Karpas-422 (cell line): Measurements from ENCODE around the gene UNKL. TPM values are rescaled to one million over a fixed set of nuclear protein-coding genes. Genes with fewer than 3 reads are reported as not detected.

ENCODE experiments used
- DNase-seq: peaks from one replicate; pipeline ENCODE4 v3.0.0-alpha.2; 2015
- H2AFZ ChIP-seq: fragments of 200-600 bp; sonication (generic); 2 replicates; pipeline ENCODE4 v1.6.1; 2014; ENCODE audit warnings: antibody characterized with exemption, low read length, mixed read lengths
- H3K27ac ChIP-seq: fragments of 200-600 bp; sonication (generic); 2 replicates; pipeline ENCODE4 v1.5.1; 2014; ENCODE audit warnings: mild to moderate bottlenecking, low read length, moderate library complexity
- H3K27me3 ChIP-seq: fragments of 200-600 bp; sonication (generic); 2 replicates; pipeline ENCODE4 v1.6.1; 2014; ENCODE audit warnings: low read length, mixed read lengths
- H3K36me3 ChIP-seq: fragments of 200-600 bp; sonication (generic); 2 replicates; pipeline ENCODE4 v1.6.1; 2014; ENCODE audit warnings: low read length, mixed read lengths; ENCODE audit not compliant: insufficient read depth
- H3K4me1 ChIP-seq: fragments of 200-600 bp; sonication (generic); 2 replicates; pipeline ENCODE4 v1.6.1; 2014; ENCODE audit warnings: mild to moderate bottlenecking, low read length, mixed read lengths
- H3K4me2 ChIP-seq: fragments of 200-600 bp; sonication (generic); 2 replicates; pipeline ENCODE4 v1.6.1; 2014; ENCODE audit warnings: low read length, low read depth, mild to moderate bottlenecking; ENCODE audit not compliant: poor library complexity, severe bottlenecking
- H3K4me3 ChIP-seq: fragments of 200-600 bp; sonication (generic); 2 replicates; pipeline ENCODE4 v1.5.1; 2014; ENCODE audit warnings: mild to moderate bottlenecking, antibody characterized with exemption, low read length, mixed read lengths
- H3K79me2 ChIP-seq: fragments of 200-600 bp; sonication (generic); 2 replicates; pipeline ENCODE4 v1.6.1; 2014; ENCODE audit warnings: mild to moderate bottlenecking, low read length, mixed read lengths
- H3K9ac ChIP-seq: fragments of 200-600 bp; sonication (generic); 2 replicates; pipeline ENCODE4 v1.6.0; 2014; ENCODE audit warnings: low read length
- H3K9me2 ChIP-seq: fragments of 200-600 bp; sonication (generic), shearing (Covaris generic); replicated peaks from 2 replicates; pipeline ENCODE4 v1.6.0; 2014; ENCODE audit warnings: mild to moderate bottlenecking, low read length, moderate library complexity; ENCODE audit not compliant: insufficient read depth
- H3K9me3 ChIP-seq: fragments of 300-700, 200-600 bp; sonication (generic); 2 replicates; pipeline ENCODE4 v1.6.1; 2014; ENCODE audit warnings: low read length, mixed read lengths
- H4K20me1 ChIP-seq: fragments of 200-600 bp; sonication (generic); 2 replicates; pipeline ENCODE4 v1.6.1; 2014; ENCODE audit warnings: mild to moderate bottlenecking, antibody characterized with exemption, low read length, low read depth; ENCODE audit not compliant: insufficient read depth
- total RNA-seq: library from RNA; depleted of rRNA; stranded (reverse); fragments of >200 nt; shearing (Covaris generic); gene quantifications from 2 replicates; pipeline ENCODE4 v1.2.3, GENCODE V29; 2014; ENCODE audit warnings: low replicate concordance

Gene UNKL
- total RNA-seq, 1 experiment from 2014 or later, result 20.8 TPM

DNA sequence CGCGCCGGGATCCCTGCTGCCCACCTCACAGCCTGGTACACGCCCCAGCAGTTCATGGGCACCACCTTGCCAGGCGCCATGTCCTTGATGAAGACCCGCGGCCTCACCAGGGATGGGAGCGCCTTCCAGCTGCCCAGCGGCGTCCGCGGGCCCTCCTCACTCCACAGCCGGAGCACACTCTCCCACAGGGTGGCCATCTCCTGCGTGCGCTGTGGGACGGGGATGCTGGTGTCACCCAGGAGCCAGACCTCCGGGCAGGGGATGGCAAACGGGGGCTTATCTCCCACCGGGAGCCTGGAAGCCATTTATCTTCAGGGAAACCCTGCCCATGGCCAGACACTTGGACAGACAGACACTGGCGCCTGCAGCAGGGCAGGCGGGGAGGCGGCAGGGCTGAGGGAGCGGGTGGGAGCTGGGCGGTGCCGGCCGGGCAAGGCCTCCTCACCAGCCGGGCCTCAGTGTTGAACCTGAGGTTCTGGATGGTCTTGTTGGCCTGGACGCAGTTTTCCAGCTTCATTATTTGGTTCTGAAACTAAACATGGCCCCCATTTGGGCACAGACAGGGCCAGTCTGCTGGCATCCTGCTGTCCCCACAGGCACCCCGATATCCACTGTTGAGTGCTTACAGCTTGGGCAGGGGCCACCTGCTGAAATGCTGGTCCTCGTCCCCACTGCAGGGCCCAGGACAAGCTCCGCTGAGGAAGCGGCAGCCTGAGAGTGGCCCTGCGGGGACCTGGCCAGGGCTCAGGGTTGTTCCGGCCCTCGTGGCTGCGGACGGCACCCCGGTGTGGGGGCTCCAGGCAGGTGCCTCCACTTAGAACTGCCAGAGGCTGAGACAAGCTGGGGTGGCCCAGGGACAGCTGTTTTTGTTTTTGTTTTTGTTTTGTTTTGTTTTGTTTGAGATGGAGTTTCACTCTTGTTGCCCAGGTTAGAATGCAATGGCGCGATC is 20.4 kb upstream of the UNKL start:
- H3K9me2 ChIP-seq, result no peaks in the 10 kb centered on the region
- H3K79me2 ChIP-seq, result no peaks in the 10 kb centered on the region
- H4K20me1 ChIP-seq, result no peaks in the 10 kb centered on the region
- H3K27ac ChIP-seq, result no peak overlapping the region
- no peaks in the 10 kb centered on the region for H3K27me3 ChIP-seq
- no peaks in the 10 kb centered on the region for H3K36me3 ChIP-seq
- no peak overlapping the region for H3K4me3 ChIP-seq
- no peak for DNase-seq
- no peak overlapping the region for H2AFZ ChIP-seq
- H3K4me1 ChIP-seq, result no peaks in the 10 kb centered on the region
- H3K9ac ChIP-seq, result no peak overlapping the region
- no peak overlapping the region for H3K4me2 ChIP-seq
- no peaks in the 10 kb centered on the region for H3K9me3 ChIP-seq

DNA sequence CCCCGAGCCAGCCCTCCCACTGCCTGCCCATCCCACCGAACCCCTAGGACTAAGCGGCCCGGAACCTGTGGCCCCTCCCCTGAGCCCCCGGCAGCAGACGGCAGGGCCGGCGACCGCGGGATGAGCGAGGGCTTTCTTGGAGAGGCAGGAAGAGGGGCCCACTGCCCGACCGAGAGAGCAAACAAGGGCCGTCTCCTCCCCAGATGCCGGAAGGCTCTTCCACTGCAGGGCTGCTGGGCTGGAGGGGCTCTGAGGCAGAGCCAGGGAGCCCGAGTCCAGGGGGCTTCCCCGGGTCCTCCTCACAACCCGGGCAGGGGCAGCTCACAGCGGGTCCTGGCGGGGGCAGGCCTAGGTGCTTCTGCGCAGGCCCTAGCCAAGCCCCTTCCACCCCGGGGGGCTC is 19.3 kb upstream of the UNKL start:
- no peak overlapping the region for H3K27ac ChIP-seq

DNA sequence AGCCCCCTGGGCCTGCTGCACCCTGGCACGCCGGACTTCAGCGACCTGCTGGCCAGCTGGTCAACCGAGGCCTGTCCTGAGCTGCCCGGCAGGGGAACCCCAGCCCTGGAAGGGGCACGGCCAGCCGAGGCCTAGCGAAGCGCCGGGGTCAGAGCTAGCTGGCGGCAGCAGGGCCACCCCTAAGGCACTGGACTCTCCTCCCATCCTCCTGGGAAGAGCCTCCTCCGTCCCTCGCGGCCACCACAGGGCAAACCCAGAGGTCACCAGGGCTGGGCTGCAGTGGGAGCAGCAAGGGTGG is 18.7 kb upstream of the UNKL start:
- H3K36me3 ChIP-seq, result no peaks in the 10 kb centered on the region
- H3K4me2 ChIP-seq, result no peak overlapping the region
- H3K4me3 ChIP-seq, result no peak overlapping the region
- no peaks in the 10 kb centered on the region for H3K9me2 ChIP-seq
- no peak overlapping the region for H3K27ac ChIP-seq
- H3K27me3 ChIP-seq, result no peaks in the 10 kb centered on the region
- H2AFZ ChIP-seq, result no peak overlapping the region
- DNase-seq, result no peak
- H3K9ac ChIP-seq, result no peak overlapping the region
- H4K20me1 ChIP-seq, result no peaks in the 10 kb centered on the region
- no peaks in the 10 kb centered on the region for H3K79me2 ChIP-seq
- no peaks in the 10 kb centered on the region for H3K9me3 ChIP-seq
- 0 out of 2 replicates have a peak, but pooled peaks cover 2% of the 10 kb centered on the region for H3K4me1 ChIP-seq

More for the DNA sequence above, 19.3 kb upstream of the UNKL start:
- DNase-seq, result no peak
- H3K9me2 ChIP-seq, result no peaks in the 10 kb centered on the region
- no peak overlapping the region for H2AFZ ChIP-seq
- no peak overlapping the region for H3K9ac ChIP-seq
- H3K4me3 ChIP-seq, result no peak overlapping the region
- H3K79me2 ChIP-seq, result no peaks in the 10 kb centered on the region
- H3K4me1 ChIP-seq, result 0 out of 2 replicates have a peak, but pooled peaks cover under 1% of the 10 kb centered on the region
- H3K36me3 ChIP-seq, result no peaks in the 10 kb centered on the region
- H3K27me3 ChIP-seq, result no peaks in the 10 kb centered on the region
- H3K4me2 ChIP-seq, result no peak overlapping the region
- no peaks in the 10 kb centered on the region for H4K20me1 ChIP-seq
- no peaks in the 10 kb centered on the region for H3K9me3 ChIP-seq

DNA sequence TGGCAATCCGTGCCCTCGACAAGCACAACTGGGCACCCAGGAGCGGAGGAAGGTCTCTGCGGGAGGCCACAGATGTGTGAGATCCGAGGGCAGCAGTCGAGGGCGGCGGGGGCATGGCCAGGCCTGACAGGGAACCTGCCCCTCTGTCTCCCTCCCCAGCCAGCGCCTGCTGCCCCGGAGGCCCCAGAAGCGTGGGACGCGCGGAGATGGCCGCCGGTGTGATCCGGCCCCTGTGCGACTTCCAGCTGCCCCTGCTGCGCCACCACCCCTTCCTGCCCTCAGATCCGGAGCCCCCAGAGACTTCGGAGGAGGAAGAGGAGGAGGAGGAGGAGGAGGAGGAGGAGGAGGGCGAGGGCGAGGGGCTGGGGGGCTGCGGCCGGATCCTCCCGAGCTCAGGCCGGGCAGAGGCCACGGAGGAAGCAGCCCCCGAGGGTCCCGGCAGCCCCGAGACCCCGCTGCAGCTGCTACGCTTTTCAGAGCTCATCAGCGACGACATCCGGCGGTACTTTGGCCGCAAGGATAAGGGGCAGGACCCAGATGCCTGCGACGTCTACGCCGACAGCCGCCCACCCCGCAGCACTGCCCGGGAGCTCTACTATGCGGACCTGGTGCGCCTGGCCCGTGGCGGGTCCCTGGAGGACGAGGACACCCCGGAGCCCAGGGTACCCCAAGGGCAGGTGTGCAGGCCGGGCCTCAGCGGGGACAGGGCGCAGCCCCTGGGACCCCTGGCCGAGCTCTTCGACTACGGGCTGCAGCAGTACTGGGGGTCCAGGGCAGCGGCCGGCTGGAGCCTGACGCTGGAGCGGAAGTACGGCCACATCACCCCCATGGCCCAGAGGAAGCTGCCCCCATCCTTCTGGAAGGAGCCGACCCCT is 18.1 kb upstream of the UNKL start:
- no peaks in the 10 kb centered on the region for H3K27me3 ChIP-seq
- 0 out of 2 replicates have a peak, but pooled peaks cover 2% of the 10 kb centered on the region for H3K4me1 ChIP-seq
- no peaks in the 10 kb centered on the region for H3K79me2 ChIP-seq
- H2AFZ ChIP-seq, result no peak overlapping the region
- no peak overlapping the region for H3K9ac ChIP-seq
- H3K36me3 ChIP-seq, result no peaks in the 10 kb centered on the region
- no peak for DNase-seq
- H3K4me2 ChIP-seq, result no peak overlapping the region
- H3K4me3 ChIP-seq, result no peak overlapping the region
- H3K9me3 ChIP-seq, result no peaks in the 10 kb centered on the region
- H4K20me1 ChIP-seq, result no peaks in the 10 kb centered on the region
- H3K9me2 ChIP-seq, result no peaks in the 10 kb centered on the region
- no peak overlapping the region for H3K27ac ChIP-seq

DNA sequence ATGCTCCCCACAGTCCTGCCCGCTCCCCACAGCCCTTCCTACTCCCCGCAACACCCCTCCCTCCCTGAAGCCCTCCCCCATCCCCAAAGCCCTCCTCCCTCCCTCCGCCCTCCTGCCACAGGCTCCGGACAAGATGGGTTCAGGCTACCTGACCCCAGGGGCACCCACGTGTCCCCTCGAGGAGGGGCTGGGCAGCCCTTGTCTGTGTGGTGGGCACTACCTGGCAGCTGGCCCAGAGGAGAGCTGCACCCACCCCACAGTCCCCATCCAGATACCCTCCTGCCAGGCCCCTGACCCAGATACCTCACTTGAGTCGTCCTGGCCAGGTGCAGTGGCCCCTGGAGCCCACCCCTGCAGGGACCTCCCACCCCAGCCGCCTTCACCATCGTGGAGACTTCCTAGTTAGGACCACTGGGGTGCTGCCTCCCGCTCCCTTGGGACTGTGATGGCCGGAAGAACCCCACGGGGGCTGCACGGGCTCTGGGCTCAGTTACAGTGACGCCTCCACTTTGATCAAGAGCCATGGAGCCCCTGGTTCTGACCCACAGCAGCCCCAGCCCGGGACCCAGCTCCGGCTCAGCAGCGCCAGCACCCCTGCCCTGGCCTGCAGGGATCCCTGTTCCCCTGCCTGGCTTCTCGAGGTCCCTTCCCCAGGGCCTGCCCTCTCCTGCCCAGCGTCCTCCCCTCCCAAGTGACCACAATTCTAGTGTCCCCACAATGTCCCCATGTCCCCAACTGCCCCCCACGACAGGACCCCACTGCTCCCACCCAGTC is 17.2 kb upstream of the UNKL start:
- H3K4me2 ChIP-seq, result no peak overlapping the region
- H3K9ac ChIP-seq, result no peak overlapping the region
- no peaks in the 10 kb centered on the region for H3K9me3 ChIP-seq
- DNase-seq, result no peak
- H3K27ac ChIP-seq, result no peak overlapping the region
- no peaks in the 10 kb centered on the region for H3K79me2 ChIP-seq
- H4K20me1 ChIP-seq, result no peaks in the 10 kb centered on the region
- H2AFZ ChIP-seq, result no peak overlapping the region
- 0 out of 2 replicates have a peak, but pooled peaks cover 2% of the 10 kb centered on the region for H3K4me1 ChIP-seq
- H3K27me3 ChIP-seq, result no peaks in the 10 kb centered on the region
- no peaks in the 10 kb centered on the region for H3K9me2 ChIP-seq
- no peaks in the 10 kb centered on the region for H3K36me3 ChIP-seq
- H3K4me3 ChIP-seq, result no peak overlapping the region

DNA sequence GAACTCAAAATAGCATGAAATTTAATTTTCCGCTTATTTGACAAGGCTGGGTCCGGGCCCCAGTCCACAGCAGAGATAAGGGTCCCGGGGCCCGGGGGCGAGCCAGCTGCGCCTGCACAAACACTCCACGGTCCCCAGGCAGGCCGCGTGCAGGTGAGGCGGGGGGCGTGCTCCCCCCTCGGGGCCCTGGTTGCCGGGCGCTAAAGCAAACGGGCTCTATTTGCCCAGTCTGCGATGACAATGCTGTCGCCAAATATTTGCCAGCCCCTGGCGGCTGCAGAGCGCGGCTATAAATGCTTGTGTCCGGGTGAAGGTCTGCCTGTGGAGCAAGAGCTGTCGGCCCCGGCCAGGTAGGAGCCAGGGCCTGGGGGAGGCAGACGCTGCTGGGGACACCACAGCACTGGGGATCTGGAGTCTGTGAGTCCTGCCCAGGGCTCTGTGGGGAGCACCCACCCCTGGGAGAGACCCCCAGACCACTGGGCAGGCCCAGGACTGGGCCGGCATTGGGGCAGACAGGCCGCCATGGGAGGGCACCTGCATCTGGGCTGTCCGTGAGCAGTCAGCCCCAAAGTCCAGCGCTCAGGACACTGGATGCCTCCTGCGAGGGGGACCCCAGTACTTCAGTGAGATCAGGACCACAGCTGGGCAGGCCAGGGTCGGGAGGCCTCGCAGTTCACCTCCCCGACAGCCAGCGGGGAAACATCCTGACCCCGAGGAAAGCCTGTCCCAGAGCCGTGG is 16.4 kb upstream of the UNKL start, which contains the start of gene PERCC1:
PERCC1 (plus strand) TSS at position 320 of the 738 bp plus-strand sequence. CDS start 1,516 bp downstream, outside the sequence.
- Histone ChIP-seq H3K4me1 (0 out of 2 replicates have a peak, but pooled peaks cover 2% of the 10 kb centered on the region), H3K9me2 (no peaks in the 10 kb centered on the region), H3K27ac (no peak within 1 kb of the TSS), H3K79me2 (no peaks in the 10 kb centered on the region), H3K9ac (no peak within 1 kb of the TSS), H3K36me3 (no peaks in the 10 kb centered on the region), H3K4me3 (no peak within 1 kb of the TSS), H3K4me2 (no peak within 1 kb of the TSS), H2AFZ (no peak within 1 kb of the TSS), H3K9me3 (no peaks in the 10 kb centered on the region), H4K20me1 (no peaks in the 10 kb centered on the region), H3K27me3 (no peaks in the 10 kb centered on the region)
- DNase-seq, result no peak

DNA sequence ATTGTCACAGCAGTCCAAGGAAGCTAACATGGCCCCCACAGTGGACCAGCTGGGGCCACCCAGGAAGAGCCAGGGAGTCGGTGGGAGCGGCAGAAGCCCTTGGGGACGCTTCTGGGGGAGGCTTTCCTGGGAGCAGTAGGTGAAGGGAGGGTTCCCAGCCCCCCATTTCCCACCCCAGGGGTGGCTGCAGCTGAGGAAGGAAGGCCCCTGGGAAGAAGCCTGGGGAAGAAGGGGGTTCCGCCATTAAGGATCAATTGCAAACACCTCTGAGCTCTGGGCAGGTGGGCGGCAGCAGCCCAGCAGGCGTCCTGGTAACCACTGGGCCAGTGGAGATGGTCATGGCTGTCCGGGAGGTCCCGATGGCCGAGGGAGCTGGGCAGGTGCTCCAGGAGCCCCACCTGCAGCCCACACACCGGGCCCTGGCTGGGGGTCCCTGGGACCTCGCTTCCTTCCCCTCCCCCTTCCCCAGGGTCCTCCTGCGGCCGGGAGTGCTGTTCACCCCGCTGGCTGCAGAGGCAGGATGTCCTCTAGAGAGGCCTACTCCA is 15.8 kb upstream of the UNKL start:
- Histone ChIP-seq H3K4me2 (no peak overlapping the region), H3K9me2 (no peaks in the 10 kb centered on the region), H3K27ac (no peak overlapping the region), H3K4me3 (no peak overlapping the region), H2AFZ (no peak overlapping the region), H3K79me2 (no peaks in the 10 kb centered on the region), H3K36me3 (no peaks in the 10 kb centered on the region), H3K9ac (no peak overlapping the region), H4K20me1 (no peaks in the 10 kb centered on the region), H3K4me1 (0 out of 2 replicates have a peak, but pooled peaks cover 2% of the 10 kb centered on the region), H3K9me3 (no peaks in the 10 kb centered on the region), H3K27me3 (no peaks in the 10 kb centered on the region)
- no peak for DNase-seq
